NOMO-1 treated with dmso at 0.1 percent for 144 hours (cell line): ENCODE results near the gene ASPHD1.
"Not testable (repeated sequence)": the region's sequence is repeated elsewhere in the genome, so short reads cannot be mapped to it uniquely, and the experiment has no call there.

Experiments
- DNase-seq: peaks from one replicate; lab custom pipeline; 2025; ENCODE audit not compliant: unreplicated experiment; lab: John Stamatoyannopoulos, UW

ASPHD1 gene

DNA sequence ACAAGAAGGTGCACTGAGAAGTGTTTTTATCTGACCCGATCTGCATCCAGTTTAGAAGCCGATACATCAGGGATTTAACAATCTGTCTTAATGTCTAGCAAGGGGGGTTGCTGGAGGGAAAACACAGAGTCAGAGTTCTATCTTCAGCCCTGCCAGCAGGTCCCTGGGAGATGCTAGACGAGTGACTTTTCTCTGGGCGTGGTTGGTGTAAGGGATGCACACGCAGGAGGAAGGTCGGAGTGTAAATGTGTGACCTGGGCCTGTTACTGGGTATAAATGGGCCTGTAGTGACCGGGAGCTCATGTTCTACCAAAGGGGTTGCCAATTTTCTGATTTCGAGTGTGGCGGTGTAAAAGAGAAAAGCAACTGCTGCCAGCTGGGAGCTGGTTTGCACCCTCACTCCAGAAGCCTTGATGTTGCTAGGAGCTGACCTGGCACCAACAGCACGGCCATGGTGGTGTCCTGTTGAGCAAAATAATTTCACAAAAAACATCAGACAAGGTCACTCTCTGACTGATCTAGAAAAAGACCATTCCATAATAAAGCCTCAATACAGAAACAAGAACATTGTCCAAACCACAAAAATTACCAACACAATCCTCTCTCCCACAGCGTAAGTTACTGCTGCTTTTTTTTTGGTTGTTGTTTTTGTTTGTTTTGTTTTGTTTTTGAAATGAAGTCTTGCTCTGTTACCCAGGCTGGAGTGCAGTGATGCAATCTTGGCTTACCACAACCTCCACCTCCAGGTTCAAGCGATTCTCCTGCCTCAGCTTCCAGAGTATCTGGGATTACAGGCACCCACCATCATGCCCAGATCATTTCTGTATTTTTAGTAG is 27.0 kb downstream of the ASPHD1 start:
- no peak for DNase-seq

DNA sequence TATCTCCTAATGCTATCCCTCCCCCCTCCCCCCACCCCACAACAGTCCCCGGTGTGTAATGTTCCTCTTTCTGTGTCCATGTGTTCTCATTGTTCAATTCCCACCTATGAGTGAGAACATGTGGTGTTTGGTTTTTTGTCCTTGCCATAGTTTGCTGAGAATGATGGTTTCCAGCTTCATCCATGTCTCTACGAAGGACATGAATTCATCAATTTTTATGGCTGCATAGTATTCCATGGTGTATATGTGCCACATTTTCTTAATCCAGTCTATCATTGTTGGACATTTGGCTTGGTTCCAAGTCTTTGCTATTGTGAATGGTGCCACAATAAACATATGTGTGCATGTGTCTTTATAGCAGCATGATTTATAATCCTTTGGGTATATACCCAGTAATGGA is 31.5 kb downstream of the ASPHD1 start:
- DNase-seq: not testable (repeated sequence)

DNA sequence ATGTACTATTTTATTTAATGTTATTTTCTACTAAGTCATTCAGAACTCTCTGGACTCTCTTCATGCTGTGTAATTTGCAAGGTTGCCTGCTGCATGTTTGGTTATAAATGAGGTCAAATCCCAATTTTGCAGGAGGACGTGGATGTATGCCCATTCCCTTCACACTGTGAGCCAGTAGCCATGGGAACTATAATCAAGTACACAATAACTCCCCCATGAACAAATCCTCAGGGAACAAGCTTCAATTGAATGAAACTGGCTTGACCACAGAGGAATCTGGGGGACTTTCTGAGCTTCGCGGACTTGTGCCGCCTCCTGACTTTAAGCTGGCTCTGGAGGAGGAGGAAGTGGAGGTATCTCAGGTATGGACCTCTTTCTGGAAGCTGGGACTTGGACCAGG is 40.4 kb downstream of the ASPHD1 start:
- DNase-seq: no peak

DNA sequence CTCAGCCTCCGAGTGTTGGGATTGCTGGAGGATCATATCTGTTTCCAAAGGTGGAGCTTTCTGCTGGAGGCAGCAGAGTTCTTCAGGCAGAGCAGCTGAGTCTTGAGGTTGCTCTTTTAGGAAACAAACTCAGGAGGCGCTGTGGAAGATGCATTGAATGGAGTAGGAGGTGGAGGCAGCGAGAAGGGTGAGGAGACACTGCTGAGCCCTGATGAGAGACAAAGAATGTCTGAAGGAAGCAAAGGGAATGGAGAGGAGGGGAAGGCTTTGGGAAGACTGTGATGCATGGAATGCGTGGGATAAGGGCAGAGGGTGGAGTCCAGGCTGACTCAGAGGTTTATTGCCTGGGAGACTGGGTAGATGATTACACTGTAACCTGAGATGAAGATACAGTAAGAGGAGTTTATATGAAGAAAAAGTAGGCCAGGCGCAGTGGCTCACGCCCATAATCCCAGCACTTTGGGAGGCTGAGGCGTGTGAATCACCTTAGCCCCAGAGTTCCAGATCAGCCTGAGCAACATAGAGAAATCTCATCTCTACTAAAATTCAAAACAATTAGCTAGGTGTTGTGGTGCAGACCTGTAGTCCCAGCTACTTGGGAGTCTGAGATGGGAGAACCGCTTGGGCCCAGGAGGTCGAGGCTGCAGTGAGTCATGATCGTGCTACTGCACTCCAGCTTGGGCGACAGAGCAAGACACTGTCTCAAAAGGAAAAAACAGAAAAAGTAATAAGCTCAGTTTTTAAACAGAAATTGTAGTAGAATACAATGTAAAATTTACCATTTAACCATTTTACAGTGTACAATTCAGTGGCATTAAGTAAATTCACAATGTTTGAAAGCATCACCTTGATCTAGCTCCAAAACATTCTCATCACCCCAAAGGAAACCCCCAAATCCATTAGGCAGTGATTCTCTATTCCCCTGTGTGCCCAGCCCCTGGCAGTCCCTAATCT is 43.8 kb downstream of the ASPHD1 start:
- DNase-seq: no peak

DNA sequence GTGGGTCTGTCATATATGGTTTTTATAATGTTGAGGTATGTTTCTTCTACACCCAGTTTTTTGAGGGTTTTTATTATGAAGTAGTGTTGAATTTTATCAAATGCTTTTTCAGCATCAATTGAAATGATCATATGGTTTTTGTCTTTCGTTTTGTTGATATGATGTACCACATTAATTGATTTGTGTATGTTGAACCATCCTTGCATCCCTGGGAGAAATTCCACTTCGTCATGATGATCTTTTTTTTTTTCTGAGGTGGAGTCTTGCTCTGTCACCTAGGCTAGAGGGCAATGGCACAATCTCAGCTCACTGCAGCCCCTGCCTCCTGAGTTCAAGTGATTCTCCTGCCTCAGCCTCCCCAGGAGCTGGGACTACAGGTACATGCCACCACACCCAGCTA is 47.6 kb downstream of the ASPHD1 start:
- DNase-seq: no peak

DNA sequence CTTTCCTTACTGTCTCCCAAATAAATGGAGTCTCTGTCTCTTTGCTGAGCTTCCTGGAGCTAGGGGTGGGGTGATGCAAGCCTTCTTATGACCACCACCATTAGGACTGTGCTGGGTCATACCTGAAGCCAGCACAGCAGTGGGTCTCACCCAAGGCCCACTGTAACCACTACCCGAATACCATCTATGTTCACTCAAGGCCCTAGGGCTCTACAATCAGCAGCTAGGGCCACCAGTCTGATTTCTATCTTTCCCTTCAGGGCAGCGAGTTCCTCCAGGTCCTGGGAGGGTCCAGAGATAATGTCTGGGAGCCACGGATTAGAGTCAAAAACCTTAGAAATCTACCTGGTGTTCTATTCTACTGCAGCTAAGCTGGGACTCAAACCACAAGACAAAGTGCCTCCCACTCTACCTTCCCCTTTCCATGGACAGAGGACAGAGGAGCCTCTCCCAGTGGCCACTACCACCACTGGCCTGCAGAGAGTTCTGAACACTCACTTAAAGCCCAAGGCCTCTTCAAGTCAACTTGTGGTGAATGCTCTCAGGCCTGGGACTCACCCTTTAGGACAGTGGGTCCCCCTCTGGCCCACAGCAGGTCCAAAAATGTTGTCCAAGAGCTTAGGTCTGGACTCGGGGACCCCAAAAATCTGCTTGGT is 50.6 kb downstream of the ASPHD1 start:
- DNase-seq: no peak

DNA sequence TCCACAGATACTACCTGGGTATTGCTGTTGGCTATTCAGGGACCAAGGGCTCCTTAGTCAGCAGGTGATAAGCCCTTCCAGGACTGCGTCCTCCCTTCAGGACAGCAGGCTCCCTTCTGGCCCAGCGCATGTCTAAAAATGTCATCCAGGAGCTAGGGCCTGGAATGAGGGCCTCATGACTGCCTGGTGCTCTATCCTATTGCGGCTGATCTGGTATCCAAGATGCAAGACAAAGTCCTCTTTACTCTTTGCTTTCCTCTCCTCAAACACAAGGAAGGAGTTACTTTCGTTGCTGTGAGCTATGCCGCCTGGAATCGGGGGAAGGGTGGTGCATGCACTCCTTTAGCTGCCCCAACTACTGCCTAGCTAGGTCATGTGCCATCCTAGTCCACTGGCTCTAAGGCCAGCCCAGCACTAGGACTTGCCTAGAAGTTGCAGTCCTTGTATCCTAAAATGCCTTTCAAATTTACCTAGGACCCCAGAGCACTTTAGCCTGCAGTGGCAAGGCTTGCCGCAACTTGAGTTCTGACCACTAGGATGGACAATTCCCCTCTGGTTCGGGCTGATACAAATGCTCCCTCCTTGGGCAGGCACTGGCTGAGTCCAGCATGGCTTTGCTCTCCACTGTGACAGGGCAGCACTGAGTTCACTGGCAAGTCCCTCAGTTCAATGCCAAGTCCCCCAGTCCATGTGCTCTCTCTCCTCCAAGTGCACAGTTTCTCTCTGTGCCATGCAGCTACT is 51.5 kb downstream of the ASPHD1 start:
- DNase-seq: no peak
